SK-N-SH treated with all-trans-retinoic acid at 6 μM for 48 hours (cell line): ENCODE measurements around the gene KCNQ5.

Experiments used
- ATAC-seq: fragments of 200-7000 bp; cut with Tn5 transposase; 3 replicates; pipeline ENCODE4 v1.9.1; 2020; ENCODE audit warnings: mild to moderate bottlenecking, moderate library complexity
- ARNTL ChIP-seq: fragments of 450-650 bp; formaldehyde crosslinking; IDR thresholded peaks from 2 replicates; pipeline ENCODE4 v1.5.0; 2020; ENCODE audit warnings: low read depth, mild to moderate bottlenecking, moderate library complexity, borderline replicate concordance
- BACH2 ChIP-seq: fragments of 250-450 bp; sonication (Bioruptor Pico); IDR thresholded peaks from 2 replicates; pipeline ENCODE4 v1.9.0; 2021; ENCODE audit warnings: mild to moderate bottlenecking, borderline replicate concordance
- CREB5 ChIP-seq: fragments of 250-450 bp; sonication (Bioruptor Pico); IDR thresholded peaks from 2 replicates; pipeline ENCODE4 v1.5.1; 2020; ENCODE audit warnings: low read depth, mild to moderate bottlenecking, moderate library complexity
- CSRNP3 ChIP-seq: fragments of 250-450 bp; sonication (Bioruptor Pico); IDR thresholded peaks from 2 replicates; pipeline ENCODE4 v1.5.1; 2021; ENCODE audit warnings: mild to moderate bottlenecking, moderate library complexity
- ESRRG ChIP-seq: fragments of 250-450 bp; sonication (Bioruptor Pico); IDR thresholded peaks from 2 replicates; pipeline ENCODE4 v1.6.1; 2021; ENCODE audit warnings: mild to moderate bottlenecking
- ISL1 ChIP-seq: fragments of 250-450 bp; sonication (Bioruptor Pico); IDR thresholded peaks from 2 replicates; pipeline ENCODE4 v2.1.2; 2022; ENCODE audit warnings: mild to moderate bottlenecking, moderate library complexity
- PATZ1 ChIP-seq: fragments of 250-450 bp; sonication (Bioruptor Pico); IDR thresholded peaks from 2 replicates; pipeline ENCODE4 v1.8.0; 2020; ENCODE audit warnings: mild to moderate bottlenecking, moderate library complexity, borderline replicate concordance
- POU6F1 ChIP-seq: fragments of 250-450 bp; sonication (Bioruptor Pico); IDR thresholded peaks from 2 replicates; pipeline ENCODE4 v1.8.0; 2021; ENCODE audit warnings: low read depth, mild to moderate bottlenecking, moderate library complexity, borderline replicate concordance
- PPARA ChIP-seq: fragments of 250-450 bp; sonication (Bioruptor Pico); IDR thresholded peaks from 2 replicates; pipeline ENCODE4 v1.5.0; 2020; ENCODE audit warnings: mild to moderate bottlenecking, borderline replicate concordance
- RARB ChIP-seq: fragments of 250-450 bp; sonication (Bioruptor Pico); IDR thresholded peaks from 2 replicates; pipeline ENCODE4 v1.8.0; 2021; ENCODE audit warnings: mild to moderate bottlenecking, moderate library complexity
- SNAI2 ChIP-seq: fragments of 250-450 bp; sonication (Bioruptor Pico); IDR thresholded peaks from 2 replicates; pipeline ENCODE4 v1.5.0; 2020; ENCODE audit warnings: mild to moderate bottlenecking, moderate library complexity
- TCF4 ChIP-seq: fragments of 250-450 bp; sonication (Bioruptor Pico); IDR thresholded peaks from 2 replicates; pipeline ENCODE4 v1.8.0; 2021; ENCODE audit warnings: mild to moderate bottlenecking, moderate library complexity, borderline replicate concordance
- TOX ChIP-seq: fragments of 250-450 bp; sonication (Bioruptor Pico); IDR thresholded peaks from 2 replicates; pipeline ENCODE4 v1.8.0; 2021; ENCODE audit warnings: mild to moderate bottlenecking, moderate library complexity, borderline replicate concordance
- TSHZ2 ChIP-seq: fragments of 250-450 bp; sonication (Bioruptor Pico); IDR thresholded peaks from 2 replicates; pipeline ENCODE4 v1.5.0; 2020; ENCODE audit warnings: mild to moderate bottlenecking, moderate library complexity
- ZC3H10 ChIP-seq: fragments of 250-450 bp; sonication (Bioruptor Pico); IDR thresholded peaks from 2 replicates; pipeline ENCODE4 v1.5.1; 2021; ENCODE audit warnings: mild to moderate bottlenecking, moderate library complexity
- ZFP3 ChIP-seq: fragments of 250-450 bp; sonication (Bioruptor Pico); IDR thresholded peaks from 2 replicates; pipeline ENCODE4 v1.5.0; 2020; ENCODE audit warnings: mild to moderate bottlenecking, moderate library complexity
- ZNF565 ChIP-seq: fragments of 450-650 bp; formaldehyde crosslinking; conservative IDR thresholded peaks from 2 replicates; pipeline ENCODE4 v1.5.0; 2020; ENCODE audit warnings: low read depth, mild to moderate bottlenecking, moderate library complexity

Gene KCNQ5

GRCh38 chr6:72757048-72757447, 135.2 kb downstream of the KCNQ5 start:
- no peak for ATAC-seq
- TF ChIP-seq RARB (no peak), TOX (CRISPR knock-in tag) (no peak), PPARA (CRISPR knock-in tag) (no peak), ZFP3 (CRISPR knock-in tag) (no peak), ARNTL (CRISPR knock-in tag) (no peak), TSHZ2 (CRISPR knock-in tag) (no peak), CSRNP3 (CRISPR knock-in tag) (no peak), CREB5 (CRISPR knock-in tag) (no peak), BACH2 (CRISPR knock-in tag) (no peak), ZC3H10 (CRISPR knock-in tag) (no peak), PATZ1 (CRISPR knock-in tag) (no peak), ESRRG (CRISPR knock-in tag) (no peak)

- TF ChIP-seq TOX (CRISPR knock-in tag), result no peak
- TF ChIP-seq ZFP3 (CRISPR knock-in tag), result no peak
- no peak for TF ChIP-seq TCF4 (CRISPR knock-in tag)
- TF ChIP-seq BACH2 (CRISPR knock-in tag), result no peak
- TF ChIP-seq PPARA (CRISPR knock-in tag), result no peak
- TF ChIP-seq ISL1 (CRISPR knock-in tag), result no peak
- no peak for TF ChIP-seq POU6F1 (CRISPR knock-in tag)
- no peak for TF ChIP-seq ZNF565 (CRISPR knock-in tag)
- TF ChIP-seq CSRNP3 (CRISPR knock-in tag), result no peak
- no peak for TF ChIP-seq ZC3H10 (CRISPR knock-in tag)
- no peak for TF ChIP-seq PATZ1 (CRISPR knock-in tag)
- no peak for TF ChIP-seq SNAI2 (CRISPR knock-in tag)
- ATAC-seq, result no peak
These were observed 136.1 kb downstream of the KCNQ5 start for GRCh38 chr6:72757926-72758325.
